ENCODE measurements around the gene LIN54.

The LIN54 gene

DNA sequence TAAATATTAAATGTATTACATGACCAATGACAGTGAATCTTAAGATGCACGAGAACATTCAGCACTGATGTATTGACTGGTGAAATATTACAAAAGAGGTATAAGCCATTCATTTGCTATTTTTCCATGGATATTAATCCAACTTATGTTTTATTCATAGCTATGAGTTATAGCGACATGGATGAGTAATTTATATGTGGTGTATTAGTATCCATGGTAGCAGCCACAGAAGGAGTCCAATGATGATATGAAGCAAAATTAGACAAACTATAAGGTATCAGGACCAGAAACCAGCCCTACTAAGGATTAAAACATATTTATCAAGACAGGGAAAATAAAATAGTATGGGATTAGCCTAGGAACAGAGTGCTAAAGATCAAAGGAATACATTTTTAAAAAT is 59.4 kb downstream of the LIN54 start:
- no peak overlapping the region for H3K27ac ChIP-seq
- ChIA-PET CTCF (no interaction called here), POLR2A (ENCODE audit: low non-redundant PET) (no interaction called here)
- TF ChIP-seq, protein P1, sequence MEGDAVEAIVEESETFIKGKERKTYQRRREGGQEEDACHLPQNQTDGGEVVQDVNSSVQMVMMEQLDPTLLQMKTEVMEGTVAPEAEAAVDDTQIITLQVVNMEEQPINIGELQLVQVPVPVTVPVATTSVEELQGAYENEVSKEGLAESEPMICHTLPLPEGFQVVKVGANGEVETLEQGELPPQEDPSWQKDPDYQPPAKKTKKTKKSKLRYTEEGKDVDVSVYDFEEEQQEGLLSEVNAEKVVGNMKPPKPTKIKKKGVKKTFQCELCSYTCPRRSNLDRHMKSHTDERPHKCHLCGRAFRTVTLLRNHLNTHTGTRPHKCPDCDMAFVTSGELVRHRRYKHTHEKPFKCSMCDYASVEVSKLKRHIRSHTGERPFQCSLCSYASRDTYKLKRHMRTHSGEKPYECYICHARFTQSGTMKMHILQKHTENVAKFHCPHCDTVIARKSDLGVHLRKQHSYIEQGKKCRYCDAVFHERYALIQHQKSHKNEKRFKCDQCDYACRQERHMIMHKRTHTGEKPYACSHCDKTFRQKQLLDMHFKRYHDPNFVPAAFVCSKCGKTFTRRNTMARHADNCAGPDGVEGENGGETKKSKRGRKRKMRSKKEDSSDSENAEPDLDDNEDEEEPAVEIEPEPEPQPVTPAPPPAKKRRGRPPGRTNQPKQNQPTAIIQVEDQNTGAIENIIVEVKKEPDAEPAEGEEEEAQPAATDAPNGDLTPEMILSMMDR (conservative IDR thresholded peaks at IDR 0.05; ENCODE audit: low read depth) = no peak
- no peak for DNase-seq (ENCODE audit: low spot score)

GRCh38 chr4:82948647-82949204 is 61.9 kb downstream of the LIN54 start:
- ChIA-PET CTCF (no interaction called here), POLR2A (ENCODE audit: low non-redundant PET) (no interaction called here)
- no peak for DNase-seq (ENCODE audit: low spot score)
- TF ChIP-seq, protein P1 (conservative IDR thresholded peaks at IDR 0.05; ENCODE audit: low read depth) = no peak
- H3K27ac ChIP-seq = no peak overlapping the region

DNA sequence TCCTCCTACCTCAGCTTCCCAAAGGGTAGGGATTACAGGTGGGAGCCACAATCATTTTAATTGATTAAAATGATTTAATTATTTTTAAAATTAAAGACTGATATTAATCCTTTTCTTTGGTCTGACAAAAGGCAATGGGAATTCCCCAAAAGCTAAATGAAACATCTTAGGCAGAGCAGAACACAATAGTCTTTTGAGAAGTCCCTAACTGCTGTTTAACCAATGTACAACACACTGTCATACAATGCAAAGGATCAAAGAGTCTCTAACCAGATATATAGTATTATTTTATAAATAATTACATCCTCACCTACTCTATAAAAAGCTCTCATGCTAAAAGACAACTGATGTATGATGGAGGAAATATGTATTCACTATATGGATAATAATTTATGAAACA is 63.1 kb downstream of the LIN54 start:
- TF ChIP-seq, protein P1 (conservative IDR thresholded peaks at IDR 0.05; ENCODE audit: low read depth) = no peak
- H3K27ac ChIP-seq = no peak overlapping the region
- ChIA-PET POLR2A (ENCODE audit: low non-redundant PET) (no interaction called here), CTCF (interaction anchor here (0.5 kb wide), 1 partner anchor 88 kb away, joined by 3 read pairs; no protein-coding TSS in a partner anchor)
- DNase-seq (ENCODE audit: low spot score) = no peak

DNA sequence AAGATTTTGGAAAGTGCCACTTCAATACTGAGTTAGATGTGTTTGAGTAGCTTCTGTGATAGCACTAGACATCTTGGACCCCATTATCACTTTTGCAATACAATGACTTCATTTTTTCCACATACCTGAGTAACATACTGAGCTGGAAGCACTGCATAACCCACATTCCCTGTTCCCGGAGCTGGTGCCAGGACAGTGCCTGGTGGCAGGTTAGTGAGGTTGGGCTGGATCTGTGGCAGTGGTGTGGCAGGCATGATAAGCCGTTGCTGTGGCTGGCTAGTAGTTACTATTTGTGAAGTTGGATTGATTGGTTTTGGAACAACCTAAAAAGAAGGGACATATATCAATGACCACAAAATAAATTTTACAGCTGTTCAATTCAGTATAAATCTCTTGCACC is 71.2 kb downstream of the LIN54 start:
- TF ChIP-seq, protein P1 (conservative IDR thresholded peaks at IDR 0.05; ENCODE audit: low read depth) = no peak
- H3K27ac ChIP-seq = no peak overlapping the region
- no peak for DNase-seq (ENCODE audit: low spot score)
- POLR2A ChIA-PET (ENCODE audit: low non-redundant PET) = no interaction called here
- CTCF ChIA-PET = no interaction called here

- TF ChIP-seq, protein P1 (conservative IDR thresholded peaks at IDR 0.05; ENCODE audit: low read depth) = no peak
- no peak for DNase-seq (ENCODE audit: low spot score)
- POLR2A ChIA-PET (ENCODE audit: low non-redundant PET) = no interaction called here
- no peak overlapping the region for H3K27ac ChIP-seq
- CTCF ChIA-PET = no interaction called here
These were observed 76.2 kb downstream of the LIN54 start for GRCh38 chr4:82934441-82934840.

DNA sequence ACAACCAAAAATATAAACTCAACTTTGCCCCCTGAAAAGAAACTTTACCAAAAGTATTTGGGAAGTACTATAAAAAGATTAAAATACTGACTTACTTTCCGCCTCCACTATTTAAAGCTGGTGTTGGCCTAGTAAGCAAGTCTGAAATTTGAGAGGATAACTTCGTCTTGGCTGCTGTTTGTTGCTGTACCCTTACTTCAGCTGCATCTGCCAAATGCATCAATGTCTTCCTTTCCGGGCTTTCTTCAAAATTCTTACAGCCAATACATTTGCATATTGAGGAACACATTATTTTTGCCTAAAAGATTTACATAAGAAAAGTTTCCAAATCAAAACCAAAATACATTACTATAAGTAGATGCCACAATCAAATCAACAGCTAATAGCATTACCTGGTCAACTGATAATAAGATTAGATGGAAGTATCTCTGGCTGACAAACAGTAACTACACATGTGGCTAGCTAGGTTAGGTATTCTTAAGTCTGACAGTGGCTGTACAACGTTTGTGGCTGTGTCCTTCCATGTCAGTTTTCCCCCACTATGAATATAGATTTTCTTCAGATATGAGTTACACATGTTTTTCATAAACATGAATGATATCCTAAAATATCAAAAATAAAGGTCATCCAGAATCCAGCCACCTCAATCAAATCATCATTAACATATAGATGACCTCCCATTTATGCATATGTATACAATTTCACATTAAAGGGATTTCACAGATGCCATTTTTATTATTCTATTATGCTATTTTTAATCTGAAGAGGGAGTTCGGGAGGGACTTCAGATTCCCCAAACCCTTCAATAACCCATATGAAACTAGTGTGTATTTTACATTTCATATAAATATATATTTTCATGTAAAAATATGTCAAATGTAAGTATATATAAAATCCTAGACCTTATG is 79.5 kb downstream of the LIN54 start:
- no peak for DNase-seq (ENCODE audit: low spot score)
- CTCF ChIA-PET = interaction anchor here (0.6 kb wide), 1 partner anchor 471 kb away, joined by 3 read pairs; no protein-coding TSS in a partner anchor
- POLR2A ChIA-PET (ENCODE audit: low non-redundant PET) = no interaction called here
- TF ChIP-seq, protein P1 (conservative IDR thresholded peaks at IDR 0.05; ENCODE audit: low read depth) = no peak
- no peak overlapping the region for H3K27ac ChIP-seq
